Measurements from ENCODE around the gene CRELD1. TPM values are rescaled to one million over a fixed set of nuclear protein-coding genes. Genes with fewer than 3 reads are reported as not detected.

Gene CRELD1
- total and polyA plus RNA-seq, 10 of the 15 experiments (the other 5 are each of a cell fraction or from before 2014, with no cell fraction given), result 1.3 to 15.9 (median 8.8) TPM

DNA sequence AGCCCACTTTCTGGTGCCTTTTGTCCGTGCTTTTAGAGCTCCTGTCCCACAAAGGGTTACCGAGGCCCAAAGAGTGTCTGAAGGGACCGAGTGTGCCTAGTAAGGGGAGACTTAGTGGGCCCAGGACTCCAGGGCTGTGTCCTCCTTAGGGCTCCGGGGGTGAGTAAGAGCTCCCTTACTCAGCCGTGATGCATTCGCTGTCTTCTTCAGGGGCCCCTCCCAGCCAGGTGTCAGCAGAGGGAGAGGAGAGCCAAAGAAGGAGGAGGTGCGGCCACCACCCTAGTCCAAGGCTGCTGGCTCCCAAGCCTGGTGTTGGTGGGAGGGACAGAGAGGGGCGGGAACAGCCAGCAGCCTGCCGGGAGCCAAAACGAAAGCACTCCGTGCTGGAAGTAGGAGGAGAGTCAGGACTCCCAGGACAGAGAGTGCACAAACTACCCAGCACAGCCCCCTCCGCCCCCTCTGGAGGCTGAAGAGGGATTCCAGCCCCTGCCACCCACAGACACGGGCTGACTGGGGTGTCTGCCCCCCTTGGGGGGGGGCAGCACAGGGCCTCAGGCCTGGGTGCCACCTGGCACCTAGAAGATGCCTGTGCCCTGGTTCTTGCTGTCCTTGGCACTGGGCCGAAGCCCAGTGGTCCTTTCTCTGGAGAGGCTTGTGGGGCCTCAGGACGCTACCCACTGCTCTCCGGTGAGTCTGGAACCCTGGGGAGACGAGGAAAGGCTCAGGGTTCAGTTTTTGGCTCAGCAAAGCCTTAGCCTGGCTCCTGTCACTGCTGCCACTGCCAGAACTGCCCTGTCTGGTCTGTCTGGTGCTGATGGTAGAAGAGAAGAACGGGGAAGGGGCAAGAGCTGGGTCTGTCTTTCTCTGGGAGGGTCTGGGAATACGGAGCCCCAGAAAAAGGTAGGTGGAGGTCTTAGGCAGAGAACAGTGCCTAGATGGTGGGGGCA lies 16.6 kb upstream of the CRELD1 start, which contains the start of gene IL17RC:
Gene IL17RC, plus strand, starts transcription at position 365 of the 947 bp plus-strand sequence. Its CDS starts 218 bp downstream, at position 583.
- Histone ChIP-seq H3K9me3 (replicated peaks; ENCODE audit: control insufficient read depth, insufficient read depth, low read length) (no peaks in the 10 kb centered on the region), H3K36me3 (ENCODE audit: control insufficient read depth in 2 of 2, insufficient read depth in 2 of 2, low read length in 1 of 2) (no peaks in the 10 kb centered on the region), H3K79me2 (ENCODE audit: control insufficient read depth, insufficient read depth, low read length) (no peaks in the 10 kb centered on the region), H3K27me3 (replicated peaks in 1 of 2; ENCODE audit: control insufficient read depth in 2 of 2, insufficient read depth in 2 of 2, low read length in 1 of 2) (peaks cover 0 to 2% of the 10 kb centered on the region in 2 experiments; a peak in 1 of 4 replicates), H4K20me1 (ENCODE audit: control insufficient read depth, insufficient read depth) (no peaks in the 10 kb centered on the region), H3K27ac (ENCODE audit: control insufficient read depth, insufficient read depth) (no peak within 1 kb of the TSS), H3K4me1 (ENCODE audit: control insufficient read depth, insufficient read depth, low read length) (peaks cover 10% of the 10 kb centered on the region), H3K4me3 (peak within 1 kb of the TSS; percentile 54), H3K4me2 (ENCODE audit: control insufficient read depth, insufficient read depth) (peak within 1 kb of the TSS; percentile 98), H2AFZ (ENCODE audit: control insufficient read depth, low read depth, low read length) (peak within 1 kb of the TSS; percentile 81), H3K9ac (ENCODE audit: control insufficient read depth, insufficient read depth, low read length) (no peak within 1 kb of the TSS; the same call in 1 of the 2 replicates)
- ChIA-PET SMC1A (ENCODE audit: uncharacterized antibody, unreplicated experiment) (no interaction called here), RAD21 (ENCODE audit: unreplicated experiment) (no interaction called here), CTCF (interaction anchor here (1.0 to 4.4 kb wide), 2 partner anchors 16 to 28 kb away, joined by 3 to 31 read pairs; partner anchors contain the start of gene CRELD1), POLR2A (interaction anchor here (1.1 kb wide), 1 partner anchor 19 kb away, joined by 3 read pairs; no protein-coding TSS in a partner anchor)
- BruUV-seq (replicated peaks), result no TSS peak
- peak; percentile 35 for ATAC-seq
- 23% methylated on average over 19 of the region's 19 CpGs for WGBS (ENCODE audit: insufficient coverage, insufficient replicate concordance, low lambda C conversion rate, missing lambda C conversion rate)
- in situ Hi-C loops (cut with MboI) (no loop called here), intact Hi-C loops (cut with micrococcal nuclease; ENCODE audit: unreplicated experiment) (no loop called here)
- TF ChIP-seq NR2C1 (IDR thresholded peaks at IDR 0.05), result no peak
- no peak for TF ChIP-seq IRF4 (IDR thresholded peaks at IDR 0.05; ENCODE audit: low read depth, low read length)
- no peak for TF ChIP-seq NFYB (IDR thresholded peaks at IDR 0.05; ENCODE audit: insufficient read depth, low read depth, low read length)
- TF ChIP-seq FOXM1 (IDR thresholded peaks at IDR 0.05; ENCODE audit: low read depth, low read length), result no peak
- no peak for DNase-seq (ENCODE audit: low read depth, low spot score)
- FAIRE-seq, result no peak

- FAIRE-seq, result no peak
These were observed 15.8 kb upstream of the CRELD1 start for GRCh38 chr3:9917820-9918219.

More at GRCh38 chr3:9917820-9918219, 15.8 kb upstream of the CRELD1 start:
- no peaks in the 10 kb centered on the region for H3K9me3 ChIP-seq (replicated peaks; ENCODE audit: control insufficient read depth, insufficient read depth, low read length)
- peaks cover 10% of the 10 kb centered on the region for H3K4me1 ChIP-seq (ENCODE audit: control insufficient read depth, insufficient read depth, low read length)
- no peaks in the 10 kb centered on the region for H3K79me2 ChIP-seq (ENCODE audit: control insufficient read depth, insufficient read depth, low read length)
- peaks cover 0 to 2% of the 10 kb centered on the region in 2 experiments; a peak in 1 of 4 replicates for H3K27me3 ChIP-seq (replicated peaks in 1 of 2; ENCODE audit: control insufficient read depth in 2 of 2, insufficient read depth in 2 of 2, low read length in 1 of 2)
- H3K4me3 ChIP-seq, result no peak overlapping the region
- TF ChIP-seq CREB1 (IDR thresholded peaks at IDR 0.05; ENCODE audit: low read depth), result no peak
- no peak for TF ChIP-seq MTA2 (IDR thresholded peaks at IDR 0.05; ENCODE audit: low read depth)
- no peak for TF ChIP-seq IRF3 (IDR thresholded peaks at IDR 0.05)
- no peak for TF ChIP-seq STAT1 (conservative IDR thresholded peaks at IDR 0.05)
- TF ChIP-seq JUNB (IDR thresholded peaks at IDR 0.05), result no peak
- TF ChIP-seq IKZF1 (conservative IDR thresholded peaks at IDR 0.05), result no peak
- no peak for TF ChIP-seq RUNX3 (IDR thresholded peaks at IDR 0.05; ENCODE audit: low read length)
- TF ChIP-seq CREM (IDR thresholded peaks at IDR 0.05; ENCODE audit: low read depth), result no peak
- no peak for TF ChIP-seq MYC (IDR thresholded peaks at IDR 0.05; ENCODE audit: insufficient read depth, insufficient read length, insufficient replicate concordance, low read length, severe bottlenecking)
- no peak for TF ChIP-seq RFX5 (IDR thresholded peaks at IDR 0.05; ENCODE audit: low read depth, low read length)
- TF ChIP-seq ZBED1 (IDR thresholded peaks at IDR 0.05; ENCODE audit: borderline replicate concordance), result no peak
- H2AFZ ChIP-seq (ENCODE audit: control insufficient read depth, low read depth, low read length), result no peak overlapping the region
- no peak overlapping the region for H3K4me2 ChIP-seq (ENCODE audit: control insufficient read depth, insufficient read depth)
- 71% methylated on average over 10 of the region's 10 CpGs for WGBS (ENCODE audit: insufficient coverage, insufficient replicate concordance, low lambda C conversion rate, missing lambda C conversion rate)
- H3K36me3 ChIP-seq (ENCODE audit: control insufficient read depth in 2 of 2, insufficient read depth in 2 of 2, low read length in 1 of 2), result no peaks in the 10 kb centered on the region
- CTCF ChIA-PET, result no interaction called here
- BruUV-seq (replicated peaks), result no TSS peak
- POLR2A ChIA-PET, result interaction anchor here (0.5 kb wide), 1 partner anchor 306 kb away, joined by 3 read pairs; no protein-coding TSS in a partner anchor
- in situ Hi-C loops (cut with MboI) (no loop called here), intact Hi-C loops (cut with micrococcal nuclease; ENCODE audit: unreplicated experiment) (no loop called here)
- RAD21 ChIA-PET (ENCODE audit: unreplicated experiment), result no interaction called here
- DNase-seq (ENCODE audit: low read depth, low spot score) (no peak), ATAC-seq (no peak)
- no peaks in the 10 kb centered on the region for H4K20me1 ChIP-seq (ENCODE audit: control insufficient read depth, insufficient read depth)
- no peak overlapping the region for H3K27ac ChIP-seq (ENCODE audit: control insufficient read depth, insufficient read depth)
- SMC1A ChIA-PET (ENCODE audit: uncharacterized antibody, unreplicated experiment), result no interaction called here
- no peak overlapping the region for H3K9ac ChIP-seq (ENCODE audit: control insufficient read depth, insufficient read depth, low read length)
